ENCODE data around the gene ZNF281.
"Not testable (repeated sequence)": the region's sequence is repeated elsewhere in the genome, so short reads cannot be mapped to it uniquely, and the experiment has no call there.

The ZNF281 gene

DNA sequence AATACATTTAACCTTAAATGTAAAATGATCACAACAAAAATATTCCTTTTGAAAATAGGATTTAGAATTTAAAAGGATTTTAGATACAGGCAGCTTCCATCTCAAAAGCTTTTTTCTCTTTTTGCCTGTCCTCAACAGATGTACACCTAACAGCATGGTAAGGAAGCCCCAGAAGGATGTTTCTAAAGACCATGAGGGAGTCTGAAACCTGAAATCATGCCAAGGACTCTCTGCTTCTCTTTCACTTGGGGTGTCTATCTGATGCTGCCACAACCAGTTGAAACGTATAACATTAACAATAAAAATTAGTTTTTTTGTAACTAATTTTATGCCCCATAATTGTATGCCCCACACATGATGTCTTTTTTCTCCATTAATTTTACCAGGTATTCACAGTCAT lies 5.4 kb upstream of the ZNF281 start:
- no peak overlapping the region for H3K4me3 ChIP-seq (ENCODE audit: low read depth, low read length)
- TF ChIP-seq POLR2A (IDR thresholded peaks at IDR 0.05; ENCODE audit: extremely low read depth, insufficient read length) (no peak), MAX (IDR thresholded peaks at IDR 0.05; ENCODE audit: low read depth, low read length) (no peak), MYC (IDR thresholded peaks at IDR 0.05; ENCODE audit: low read depth, low read length) (no peak)
- TF ChIP-seq, protein P1, sequence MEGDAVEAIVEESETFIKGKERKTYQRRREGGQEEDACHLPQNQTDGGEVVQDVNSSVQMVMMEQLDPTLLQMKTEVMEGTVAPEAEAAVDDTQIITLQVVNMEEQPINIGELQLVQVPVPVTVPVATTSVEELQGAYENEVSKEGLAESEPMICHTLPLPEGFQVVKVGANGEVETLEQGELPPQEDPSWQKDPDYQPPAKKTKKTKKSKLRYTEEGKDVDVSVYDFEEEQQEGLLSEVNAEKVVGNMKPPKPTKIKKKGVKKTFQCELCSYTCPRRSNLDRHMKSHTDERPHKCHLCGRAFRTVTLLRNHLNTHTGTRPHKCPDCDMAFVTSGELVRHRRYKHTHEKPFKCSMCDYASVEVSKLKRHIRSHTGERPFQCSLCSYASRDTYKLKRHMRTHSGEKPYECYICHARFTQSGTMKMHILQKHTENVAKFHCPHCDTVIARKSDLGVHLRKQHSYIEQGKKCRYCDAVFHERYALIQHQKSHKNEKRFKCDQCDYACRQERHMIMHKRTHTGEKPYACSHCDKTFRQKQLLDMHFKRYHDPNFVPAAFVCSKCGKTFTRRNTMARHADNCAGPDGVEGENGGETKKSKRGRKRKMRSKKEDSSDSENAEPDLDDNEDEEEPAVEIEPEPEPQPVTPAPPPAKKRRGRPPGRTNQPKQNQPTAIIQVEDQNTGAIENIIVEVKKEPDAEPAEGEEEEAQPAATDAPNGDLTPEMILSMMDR (IDR thresholded peaks at IDR 0.05; ENCODE audit: low read depth, low read length), result no peak

DNA sequence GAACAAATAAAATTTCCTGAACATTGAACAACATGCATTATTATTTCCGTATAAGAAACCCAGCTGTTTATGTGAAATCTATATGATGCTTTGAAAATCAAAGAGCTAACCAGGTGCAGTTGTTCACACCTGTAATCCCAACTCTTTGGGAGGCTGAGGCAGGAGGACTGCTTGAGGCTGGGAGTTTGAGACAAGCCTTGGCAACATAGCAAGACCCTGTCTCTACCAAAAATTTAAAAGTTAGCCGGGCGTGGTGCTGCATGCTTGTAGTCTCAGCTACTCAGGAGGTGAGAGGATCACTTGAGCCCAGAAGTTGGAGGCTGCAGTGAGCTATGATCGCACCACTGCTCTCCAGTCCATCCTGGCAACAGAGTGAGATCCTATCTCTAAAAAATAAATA lies 4.8 kb upstream of the ZNF281 start:
- DNase-seq (ENCODE audit: low read depth), result no peak
- TF ChIP-seq POLR2A (IDR thresholded peaks at IDR 0.05; ENCODE audit: extremely low read depth, insufficient read length), result no peak
- TF ChIP-seq MAX (IDR thresholded peaks at IDR 0.05; ENCODE audit: low read depth, low read length), result no peak
- TF ChIP-seq, protein P1 (IDR thresholded peaks at IDR 0.05; ENCODE audit: low read depth, low read length), result no peak
- no peak for TF ChIP-seq MYC (IDR thresholded peaks at IDR 0.05; ENCODE audit: low read depth, low read length)
- no peak overlapping the region for H3K4me3 ChIP-seq (ENCODE audit: low read depth, low read length)

More for the DNA sequence above, 5.4 kb upstream of the ZNF281 start:
- DNase-seq (ENCODE audit: low read depth), result no peak

GRCh38 chr1:200413766-200414165 lies 3.9 kb upstream of the ZNF281 start:
- not testable (repeated sequence) for H3K4me3 ChIP-seq (ENCODE audit: low read depth, low read length); DNase-seq (ENCODE audit: low read depth)

DNA sequence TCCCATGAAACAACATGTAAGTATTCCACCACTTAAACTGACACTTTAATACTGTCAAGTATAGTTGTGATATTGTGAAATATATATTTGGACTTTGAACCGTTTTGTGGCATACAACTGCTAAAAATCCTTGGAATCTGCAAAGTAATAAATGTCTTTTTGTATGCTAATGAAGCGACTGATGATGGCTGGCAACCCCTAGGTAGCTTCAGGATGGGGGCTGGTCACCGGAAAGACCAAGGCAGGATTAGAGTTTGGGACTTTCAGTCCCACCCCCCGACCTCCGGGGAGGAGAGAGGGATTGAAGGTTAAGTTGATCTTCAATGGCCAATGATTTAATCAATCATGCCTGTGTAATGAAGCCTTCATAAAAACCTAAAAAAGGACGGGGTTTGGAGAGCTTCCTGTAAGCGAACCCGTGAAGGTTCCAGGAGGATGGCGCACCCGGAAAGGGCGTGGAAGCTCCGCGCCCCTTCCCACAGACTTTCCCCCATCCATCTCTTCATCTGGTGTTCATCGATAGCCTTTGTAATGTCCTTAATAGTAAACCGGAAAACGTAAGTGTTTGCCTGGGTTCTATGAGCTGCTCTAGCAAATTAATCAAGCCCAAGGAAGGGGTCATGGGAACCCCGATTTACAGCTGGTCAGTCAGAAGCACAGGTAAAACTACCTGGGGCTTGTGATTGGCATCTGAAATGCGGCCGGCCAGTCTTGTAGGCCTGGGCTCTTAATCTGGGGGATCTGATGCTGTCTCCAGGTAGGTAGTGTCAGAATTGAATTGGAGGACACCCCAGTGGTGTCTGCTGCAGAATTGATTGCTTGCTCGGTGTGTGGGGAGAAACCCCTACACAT lies 1.8 kb upstream of the ZNF281 start:
- H3K4me3 ChIP-seq (ENCODE audit: low read depth, low read length), result no peak overlapping the region
- DNase-seq (ENCODE audit: low read depth), result no peak
- TF ChIP-seq MYC (IDR thresholded peaks at IDR 0.05; ENCODE audit: low read depth, low read length), result no peak
- no peak for TF ChIP-seq MAX (IDR thresholded peaks at IDR 0.05; ENCODE audit: low read depth, low read length)

DNA sequence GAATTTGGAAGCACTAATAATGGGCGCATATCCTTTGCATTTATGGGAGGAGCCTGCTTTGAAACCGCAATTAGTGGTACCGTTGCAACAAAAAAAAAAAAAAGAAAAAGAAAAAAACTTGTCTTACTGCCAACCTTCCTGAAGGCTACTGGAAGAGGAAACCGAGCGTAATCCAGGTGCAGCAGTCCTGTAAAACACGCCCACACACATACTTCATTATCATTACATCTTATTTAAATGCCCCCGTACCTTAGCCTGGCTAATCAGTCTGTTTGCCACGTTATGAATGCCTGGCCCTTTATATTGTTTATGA lies 686 bp upstream of the ZNF281 start:
- peak; percentile 61 for DNase-seq (ENCODE audit: low read depth)
- peak overlapping the region; percentile 78 for H3K4me3 ChIP-seq (ENCODE audit: low read depth, low read length)
- TF ChIP-seq MYC (IDR thresholded peaks at IDR 0.05; ENCODE audit: low read depth, low read length), result no peak
- no peak for TF ChIP-seq MAX (IDR thresholded peaks at IDR 0.05; ENCODE audit: low read depth, low read length)
- TF ChIP-seq, protein P1 (IDR thresholded peaks at IDR 0.05; ENCODE audit: low read depth, low read length), result no peak
- no peak for TF ChIP-seq POLR2A (IDR thresholded peaks at IDR 0.05; ENCODE audit: extremely low read depth, insufficient read length)

DNA sequence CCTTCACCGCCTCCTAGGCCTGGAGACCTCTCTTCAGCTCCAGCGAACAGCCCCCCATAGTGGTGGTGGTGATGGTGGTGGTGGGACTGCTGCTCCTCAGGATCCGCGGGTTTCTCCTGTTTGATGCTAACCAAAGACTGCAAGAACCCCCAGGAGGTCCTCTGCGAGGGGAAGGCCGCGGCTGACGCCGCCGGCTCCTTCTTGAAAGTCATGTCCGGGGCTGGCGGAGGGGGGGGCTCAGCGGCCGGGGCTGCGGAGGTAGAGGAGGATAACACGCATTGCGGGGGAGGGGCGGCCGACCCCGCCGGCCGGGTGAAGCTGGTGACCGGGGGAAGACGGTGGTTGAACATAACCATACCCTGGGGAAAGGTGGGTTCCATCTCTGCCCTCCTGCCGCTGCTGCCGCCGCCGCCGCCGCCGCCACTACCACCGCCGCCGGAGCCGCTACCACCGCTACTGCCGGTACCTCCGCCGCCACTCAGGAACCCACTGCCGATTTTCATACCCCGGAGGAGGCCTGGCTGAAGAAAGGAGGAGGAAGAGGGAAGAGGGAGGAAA lies 554 bp downstream of the ZNF281 start:
- DNase-seq (ENCODE audit: low read depth), result peak; percentile 61

More for the DNA sequence above, 554 bp downstream of the ZNF281 start:
- TF ChIP-seq, protein P1 (IDR thresholded peaks at IDR 0.05; ENCODE audit: low read depth, low read length), result no peak
- TF ChIP-seq POLR2A (IDR thresholded peaks at IDR 0.05; ENCODE audit: extremely low read depth, insufficient read length) (no peak), MYC (IDR thresholded peaks at IDR 0.05; ENCODE audit: low read depth, low read length) (no peak), MAX (IDR thresholded peaks at IDR 0.05; ENCODE audit: low read depth, low read length) (no peak)
- H3K4me3 ChIP-seq (ENCODE audit: low read depth, low read length), result peak overlapping the region; percentile 71
